ENCODE data around the gene CARD14.

CARD14 gene

GRCh38 chr17:80224683-80225082 is 54.9 kb downstream of the CARD14 start:
- H3K4me3 ChIP-seq (ENCODE audit: low read length): no peak overlapping the region
- no peak for DNase-seq (ENCODE audit: low read depth)

GRCh38 chr17:80225230-80225629 is 55.4 kb downstream of the CARD14 start:
- TF ChIP-seq CTCF (conservative IDR thresholded peaks at IDR 0.05; ENCODE audit: low read length): no peak
- no peak overlapping the region for H3K4me3 ChIP-seq (ENCODE audit: low read length)
- no peak for DNase-seq (ENCODE audit: low read depth)

More at GRCh38 chr17:80224683-80225082, 54.9 kb downstream of the CARD14 start:
- TF ChIP-seq CTCF (conservative IDR thresholded peaks at IDR 0.05; ENCODE audit: low read length): no peak

GRCh38 chr17:80227156-80227555 is 57.3 kb downstream of the CARD14 start:
- no peak for DNase-seq (ENCODE audit: low read depth)
- no peak for TF ChIP-seq CTCF (conservative IDR thresholded peaks at IDR 0.05; ENCODE audit: low read length)
- no peak overlapping the region for H3K4me3 ChIP-seq (ENCODE audit: low read length)

GRCh38 chr17:80227666-80228065 is 57.8 kb downstream of the CARD14 start:
- no peak for DNase-seq (ENCODE audit: low read depth)
- H3K4me3 ChIP-seq (ENCODE audit: low read length): no peak overlapping the region
- TF ChIP-seq CTCF (conservative IDR thresholded peaks at IDR 0.05; ENCODE audit: low read length): no peak

- DNase-seq (ENCODE audit: low read depth): no peak
- no peak for TF ChIP-seq CTCF (conservative IDR thresholded peaks at IDR 0.05; ENCODE audit: low read length)
- H3K4me3 ChIP-seq (ENCODE audit: low read length): no peak overlapping the region
Observed at GRCh38 chr17:80228477-80228876, 58.6 kb downstream of the CARD14 start.

- DNase-seq (ENCODE audit: low read depth): no peak
- H3K4me3 ChIP-seq (ENCODE audit: low read length): no peak overlapping the region
- no peak for TF ChIP-seq CTCF (conservative IDR thresholded peaks at IDR 0.05; ENCODE audit: low read length)
Observed at GRCh38 chr17:80229011-80229410, 59.2 kb downstream of the CARD14 start.

- no peak for TF ChIP-seq CTCF (conservative IDR thresholded peaks at IDR 0.05; ENCODE audit: low read length)
- no peak for DNase-seq (ENCODE audit: low read depth)
- H3K4me3 ChIP-seq (ENCODE audit: low read length): no peak overlapping the region
Observed at GRCh38 chr17:80232438-80232837, 62.6 kb downstream of the CARD14 start.
